SK-N-MC (cell line): Measurements from ENCODE around the gene RTN4IP1.

Experiments used
- EZH2 ChIP-seq: fragments of 200-600 bp; sonication (generic); IDR thresholded peaks from one replicate; pipeline ENCODE4 v1.6.1; 2017; ENCODE audit warnings: antibody characterized with exemption
- POLR2AphosphoS5 ChIP-seq: IDR thresholded peaks from 2 replicates; pipeline ENCODE4 v1.6.1; 2012; ENCODE audit warnings: mild to moderate bottlenecking, low read depth, low read length, borderline replicate concordance

DNA sequence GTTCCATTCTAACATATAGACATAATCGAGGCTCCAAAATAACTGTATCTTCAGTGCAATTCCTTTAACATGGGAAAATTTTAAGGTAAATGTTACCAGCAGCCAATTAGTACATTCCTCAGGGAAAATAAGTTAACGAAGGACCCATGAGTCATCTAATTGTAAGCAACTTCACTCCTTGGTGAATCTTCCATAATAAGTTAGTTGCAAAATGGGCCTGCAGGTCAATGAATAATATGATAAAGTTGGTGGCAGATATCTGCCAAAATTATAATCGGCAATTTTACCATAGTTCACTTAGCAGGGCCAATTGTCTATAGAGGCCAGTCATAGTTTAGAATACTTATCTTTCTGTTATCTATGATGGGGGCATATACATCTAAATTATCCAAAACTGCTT lies 42.4 kb upstream of the RTN4IP1 start:
- TF ChIP-seq EZH2 = no peak
- no peak for TF ChIP-seq POLR2AphosphoS5
